NB4 (cell line): ENCODE data around the gene ANKS1B.

Experiments
- DNase-seq: peaks from one replicate; pipeline ENCODE4 v3.0.0; 2010; ENCODE audit warnings: low read depth
- H3K4me3 ChIP-seq: one replicate; pipeline ENCODE4 v1.5.1; 2011; ENCODE audit warnings: mild to moderate bottlenecking, low read depth, low read length, moderate library complexity
- CTCF ChIP-seq: IDR thresholded peaks from one replicate; pipeline ENCODE4 v1.5.1; 2012; ENCODE audit warnings: low read depth, low read length
- MAX ChIP-seq: IDR thresholded peaks from 2 replicates; pipeline ENCODE4 v1.6.1; 2011; ENCODE audit warnings: low read depth, low read length
- MYC ChIP-seq: IDR thresholded peaks from 2 replicates; pipeline ENCODE4 v1.6.1; 2011; ENCODE audit warnings: low read depth, low read length
- POLR2A ChIP-seq: IDR thresholded peaks from 2 replicates; pipeline ENCODE4 v1.6.1; 2011; ENCODE audit warnings: mild to moderate bottlenecking; ENCODE audit not compliant: insufficient read length; ENCODE audit errors: extremely low read depth

Gene ANKS1B

GRCh38 chr12:99553461-99553860, 431.3 kb downstream of the ANKS1B start:
- no peak for TF ChIP-seq MYC
- no peak for TF ChIP-seq POLR2A
- no peak for TF ChIP-seq MAX
- no peak for TF ChIP-seq CTCF
- DNase-seq: no peak
- H3K4me3 ChIP-seq: no peak overlapping the region

- DNase-seq: no peak
- no peak for TF ChIP-seq MYC
- no peak overlapping the region for H3K4me3 ChIP-seq
Measured at GRCh38 chr12:99552022-99552421, 432.7 kb downstream of the ANKS1B start.

- H3K4me3 ChIP-seq: no peak overlapping the region
- TF ChIP-seq POLR2A (no peak), CTCF (no peak), MAX (no peak), MYC (no peak)
- DNase-seq: no peak
Measured at GRCh38 chr12:99549651-99550050, 435.1 kb downstream of the ANKS1B start.

- no peak for TF ChIP-seq CTCF
- TF ChIP-seq MYC: no peak
- no peak for TF ChIP-seq MAX
- TF ChIP-seq POLR2A: no peak
- no peak for DNase-seq
- no peak overlapping the region for H3K4me3 ChIP-seq
Measured at GRCh38 chr12:99549196-99549595, 435.5 kb downstream of the ANKS1B start.

- H3K4me3 ChIP-seq: no peak overlapping the region
- TF ChIP-seq POLR2A (no peak), CTCF (no peak), MAX (no peak), MYC (no peak)
- DNase-seq: no peak
Measured at GRCh38 chr12:99544457-99544856, 440.3 kb downstream of the ANKS1B start.

- H3K4me3 ChIP-seq: no peak overlapping the region
- TF ChIP-seq MYC: no peak
- no peak for TF ChIP-seq CTCF
- TF ChIP-seq POLR2A: no peak
- TF ChIP-seq MAX: no peak
- DNase-seq: no peak
Measured at GRCh38 chr12:99529966-99530365, 454.8 kb downstream of the ANKS1B start.
